ENCODE data around the gene INO80. TPM values are rescaled to one million over a fixed set of nuclear protein-coding genes. Genes with fewer than 3 reads are reported as not detected.

The INO80 gene
- total RNA-seq, 1 experiment from 2014 or later, result 27.3 TPM

DNA sequence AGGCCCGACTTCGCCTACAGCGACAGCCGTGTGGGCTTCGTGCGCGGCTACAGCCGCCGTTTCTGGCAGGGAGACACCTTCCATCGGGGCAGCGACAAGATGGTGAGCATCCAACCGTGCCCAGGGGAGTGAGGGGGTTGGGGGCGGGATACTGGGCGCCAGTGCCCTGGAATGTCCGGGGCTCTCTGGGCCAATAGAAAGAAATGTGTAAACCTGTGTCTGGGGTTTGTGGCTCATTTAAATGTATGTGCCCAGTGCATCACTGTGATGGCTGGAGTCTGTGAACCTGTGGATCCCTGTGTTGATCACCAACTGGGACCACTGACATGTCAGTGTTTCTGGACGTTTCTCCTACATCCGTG, 162.4 kb downstream of the INO80 start:
- DNase-seq (ENCODE audit: low spot score), result no peak
- POLR2A ChIA-PET (ENCODE audit: low non-redundant PET), result interaction anchor here (0.6 kb wide), 1 partner anchor 8 kb away, joined by 3 read pairs; no protein-coding TSS in a partner anchor
- CTCF ChIA-PET, result interaction anchor here (0.7 to 1.5 kb wide), 2 partner anchors 12 to 51 kb away, joined by 5 to 10 read pairs; no protein-coding TSS in a partner anchor
- TF ChIP-seq EZH2 (IDR thresholded peaks at IDR 0.05; ENCODE audit: borderline replicate concordance, low read depth, low read length, poor library complexity, severe bottlenecking), result no peak
- TF ChIP-seq, protein P1, sequence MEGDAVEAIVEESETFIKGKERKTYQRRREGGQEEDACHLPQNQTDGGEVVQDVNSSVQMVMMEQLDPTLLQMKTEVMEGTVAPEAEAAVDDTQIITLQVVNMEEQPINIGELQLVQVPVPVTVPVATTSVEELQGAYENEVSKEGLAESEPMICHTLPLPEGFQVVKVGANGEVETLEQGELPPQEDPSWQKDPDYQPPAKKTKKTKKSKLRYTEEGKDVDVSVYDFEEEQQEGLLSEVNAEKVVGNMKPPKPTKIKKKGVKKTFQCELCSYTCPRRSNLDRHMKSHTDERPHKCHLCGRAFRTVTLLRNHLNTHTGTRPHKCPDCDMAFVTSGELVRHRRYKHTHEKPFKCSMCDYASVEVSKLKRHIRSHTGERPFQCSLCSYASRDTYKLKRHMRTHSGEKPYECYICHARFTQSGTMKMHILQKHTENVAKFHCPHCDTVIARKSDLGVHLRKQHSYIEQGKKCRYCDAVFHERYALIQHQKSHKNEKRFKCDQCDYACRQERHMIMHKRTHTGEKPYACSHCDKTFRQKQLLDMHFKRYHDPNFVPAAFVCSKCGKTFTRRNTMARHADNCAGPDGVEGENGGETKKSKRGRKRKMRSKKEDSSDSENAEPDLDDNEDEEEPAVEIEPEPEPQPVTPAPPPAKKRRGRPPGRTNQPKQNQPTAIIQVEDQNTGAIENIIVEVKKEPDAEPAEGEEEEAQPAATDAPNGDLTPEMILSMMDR (conservative IDR thresholded peaks at IDR 0.05; ENCODE audit: low read depth, low read length), result no peak
- H3K9me3 ChIP-seq (ENCODE audit: low read depth, low read length, poor library complexity, severe bottlenecking), result no peaks in the 10 kb centered on the region
- peaks cover 21% of the 10 kb centered on the region for H3K36me3 ChIP-seq (ENCODE audit: insufficient read depth, low read length, poor library complexity, severe bottlenecking)
- peak overlapping the region; percentile 99 for H3K27ac ChIP-seq (ENCODE audit: low read depth, low read length, poor library complexity, severe bottlenecking)
- peaks cover 43% of the 10 kb centered on the region for H3K4me1 ChIP-seq (ENCODE audit: insufficient read depth, low read length, poor library complexity, severe bottlenecking)
- H3K27me3 ChIP-seq (replicated peaks; ENCODE audit: insufficient read depth, low read depth, low read length, poor library complexity), result no peaks in the 10 kb centered on the region
- intact Hi-C loops (cut with micrococcal nuclease; ENCODE audit: unreplicated experiment), result loop anchor here (5.0 kb wide), 1 partner anchor 279 kb away; the partner anchor contains the start of genes CHP1 and EXD1
- peak overlapping the region; percentile 69 for H3K4me3 ChIP-seq (ENCODE audit: low read depth, low read length, poor library complexity, severe bottlenecking)
- BruUV-seq (replicated peaks), result no TSS peak

DNA sequence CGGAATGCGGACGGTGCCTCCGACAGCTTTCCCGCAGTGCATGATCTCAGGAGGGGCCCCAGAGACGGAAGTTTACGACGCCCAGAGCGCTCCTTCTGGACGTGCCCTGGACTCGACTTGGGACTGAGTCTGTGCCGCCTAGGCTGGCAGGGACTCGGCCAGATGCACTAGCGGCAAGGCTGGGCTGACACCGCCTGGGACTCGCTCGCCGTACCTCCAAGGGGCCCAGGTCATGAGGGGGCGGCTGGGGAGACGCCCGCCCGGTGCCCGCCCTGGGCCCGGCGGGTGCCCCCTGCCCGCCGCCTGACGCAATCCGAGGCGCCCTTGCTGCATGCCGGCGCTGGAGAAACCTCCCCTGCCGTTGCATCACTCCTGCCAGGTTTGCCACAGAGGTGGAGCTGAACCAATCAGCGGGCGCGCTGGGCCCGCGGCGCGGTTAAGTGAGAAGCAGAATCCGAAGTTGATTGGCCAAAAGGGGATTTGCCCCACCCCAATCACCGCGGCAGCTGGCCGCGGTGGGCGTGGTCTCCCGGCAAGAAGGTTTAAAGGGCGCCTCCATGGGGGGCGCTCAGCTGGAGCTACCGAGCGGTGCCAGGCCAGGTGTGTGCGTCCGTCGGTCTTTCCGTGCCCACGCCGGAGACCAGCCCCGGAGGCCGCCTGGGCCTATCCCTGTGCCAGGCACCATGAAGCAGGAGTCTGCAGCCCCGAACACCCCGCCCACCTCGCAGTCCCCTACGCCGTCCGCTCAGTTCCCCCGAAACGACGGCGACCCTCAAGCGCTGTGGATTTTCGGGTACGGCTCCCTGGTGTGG, 163.0 kb downstream of the INO80 start, which contains the start of gene CHAC1:
Gene CHAC1, plus strand, starts transcription at position 571 of the 812 bp plus-strand sequence. Its CDS starts 113 bp downstream, at position 684.
- H3K4me3 ChIP-seq (ENCODE audit: low read depth, low read length, poor library complexity, severe bottlenecking), result peak within 1 kb of the TSS; percentile 69
- ChIA-PET CTCF (interaction anchor here (0.6 to 1.5 kb wide), 3 partner anchors 11 to 285 kb away, joined by 3 to 10 read pairs (median 4); no protein-coding TSS in a partner anchor), POLR2A (ENCODE audit: low non-redundant PET) (interaction anchor here (0.6 kb wide), 2 partner anchors 9 to 63 kb away, joined by 3 to 7 read pairs; no protein-coding TSS in a partner anchor)
- peak within 1 kb of the TSS; percentile 99 for H3K27ac ChIP-seq (ENCODE audit: low read depth, low read length, poor library complexity, severe bottlenecking)
- no TSS peak for BruUV-seq (replicated peaks)
- intact Hi-C loops (cut with micrococcal nuclease; ENCODE audit: unreplicated experiment), result loop anchor here (5.0 kb wide), 1 partner anchor 279 kb away; the partner anchor contains the start of genes CHP1 and EXD1
- H3K9me3 ChIP-seq (ENCODE audit: low read depth, low read length, poor library complexity, severe bottlenecking), result no peaks in the 10 kb centered on the region
- DNase-seq (ENCODE audit: low spot score), result peak; percentile 98
- no peaks in the 10 kb centered on the region for H3K27me3 ChIP-seq (replicated peaks; ENCODE audit: insufficient read depth, low read depth, low read length, poor library complexity)
- H3K4me1 ChIP-seq (ENCODE audit: insufficient read depth, low read length, poor library complexity, severe bottlenecking), result peaks cover 43% of the 10 kb centered on the region
- H3K36me3 ChIP-seq (ENCODE audit: insufficient read depth, low read length, poor library complexity, severe bottlenecking), result peaks cover 21% of the 10 kb centered on the region
- TF ChIP-seq, protein P1 (conservative IDR thresholded peaks at IDR 0.05; ENCODE audit: low read depth, low read length), result no peak
- TF ChIP-seq EZH2 (IDR thresholded peaks at IDR 0.05; ENCODE audit: borderline replicate concordance, low read depth, low read length, poor library complexity, severe bottlenecking), result no peak

GRCh38 chr15:40952301-40952900, 163.7 kb downstream of the INO80 start:
- ChIA-PET POLR2A (ENCODE audit: low non-redundant PET) (no interaction called here), CTCF (interaction anchor here (0.7 to 1.5 kb wide), 2 partner anchors 11 to 284 kb away, joined by 3 to 10 read pairs; no protein-coding TSS in a partner anchor)
- peak overlapping the region; percentile 69 for H3K4me3 ChIP-seq (ENCODE audit: low read depth, low read length, poor library complexity, severe bottlenecking)
- no peaks in the 10 kb centered on the region for H3K27me3 ChIP-seq (replicated peaks; ENCODE audit: insufficient read depth, low read depth, low read length, poor library complexity)
- H3K36me3 ChIP-seq (ENCODE audit: insufficient read depth, low read length, poor library complexity, severe bottlenecking), result peaks cover 21% of the 10 kb centered on the region
- no peaks in the 10 kb centered on the region for H3K9me3 ChIP-seq (ENCODE audit: low read depth, low read length, poor library complexity, severe bottlenecking)
- intact Hi-C loops (cut with micrococcal nuclease; ENCODE audit: unreplicated experiment), result loop anchor here (5.0 kb wide), 1 partner anchor 280 kb away; the partner anchor contains the start of genes CHP1 and EXD1
- H3K4me1 ChIP-seq (ENCODE audit: insufficient read depth, low read length, poor library complexity, severe bottlenecking), result peaks cover 38% of the 10 kb centered on the region
- BruUV-seq (replicated peaks), result no TSS peak
- peak overlapping the region; percentile 99 for H3K27ac ChIP-seq (ENCODE audit: low read depth, low read length, poor library complexity, severe bottlenecking)
- TF ChIP-seq, protein P1 (conservative IDR thresholded peaks at IDR 0.05; ENCODE audit: low read depth, low read length), result no peak
- no peak for TF ChIP-seq EZH2 (IDR thresholded peaks at IDR 0.05; ENCODE audit: borderline replicate concordance, low read depth, low read length, poor library complexity, severe bottlenecking)
- no peak for DNase-seq (ENCODE audit: low spot score)

All from A673 (cell line).